WTC11 (cell line): ENCODE data around the gene CHAMP1. TPM values are rescaled to one million over a fixed set of nuclear protein-coding genes. Genes with fewer than 3 reads are reported as not detected.

Source experiments
- ATAC-seq: fragments of 200-7000 bp; cut with Tn5 transposase; 2 replicates; pipeline ENCODE4 v1.10.0; 2021; ENCODE audit warnings: mild to moderate bottlenecking, moderate library complexity
- CTCF ChIA-PET: fragments of 300-600 bp; sonication (Branson Sonifier 250); formaldehyde crosslinking; loops from one replicate; lab custom pipeline; 2021; ENCODE audit warnings: antibody characterized with exemption; lab: Charles Lee
- POLR2A ChIA-PET: fragments of 350-600 bp; sonication (Branson Sonifier 250); formaldehyde crosslinking; loops from one replicate; lab custom pipeline; 2021; ENCODE audit warnings: antibody characterized with exemption; lab: Charles Lee
- DNase-seq: peaks from one replicate; pipeline ENCODE4 v3.0.0; 2021; ENCODE audit warnings: low spot score
- H3K27ac Mint-ChIP-seq: 2 replicates; pipeline ENCODE4 v1.8.0; 2021; ENCODE audit warnings: mixed read lengths
- H3K27me3 Mint-ChIP-seq: 2 replicates; pipeline ENCODE4 v1.8.0; 2021; ENCODE audit warnings: low read depth, mild to moderate bottlenecking, moderate library complexity, mixed read lengths
- H3K36me3 Mint-ChIP-seq: 2 replicates; pipeline ENCODE4 v1.8.0; 2021; ENCODE audit warnings: mixed read lengths
- H3K4me1 Mint-ChIP-seq: 2 replicates; pipeline ENCODE4 v1.8.0; 2022; ENCODE audit warnings: mixed read lengths
- H3K4me3 Mint-ChIP-seq: 2 replicates; pipeline ENCODE4 v1.8.0; 2021; ENCODE audit warnings: mild to moderate bottlenecking, moderate library complexity, mixed read lengths
- H3K9me3 Mint-ChIP-seq: 2 replicates; pipeline ENCODE4 v1.8.0; 2021; ENCODE audit warnings: mixed read lengths
- AFF4 ChIP-seq: sonication (generic); formaldehyde crosslinking; IDR thresholded peaks from 2 replicates; pipeline ENCODE4 v1.8.1; 2023; ENCODE audit warnings: mild to moderate bottlenecking, missing genetic modification reagents, borderline replicate concordance
- ARID4B ChIP-seq: sonication (generic); formaldehyde crosslinking; IDR thresholded peaks from 2 replicates; pipeline ENCODE4 v1.8.0; 2023; ENCODE audit warnings: missing genetic modification reagents, mild to moderate bottlenecking, borderline replicate concordance
- ATF3 ChIP-seq: sonication (generic); formaldehyde crosslinking; conservative IDR thresholded peaks from 2 replicates; pipeline ENCODE4 v1.8.1; 2022; ENCODE audit warnings: mild to moderate bottlenecking, missing genetic modification reagents
- E2F4 ChIP-seq: sonication (generic); formaldehyde crosslinking; IDR thresholded peaks from 2 replicates; pipeline ENCODE4 v1.8.1; 2022; ENCODE audit warnings: low read depth, mild to moderate bottlenecking, moderate library complexity, missing genetic modification reagents, borderline replicate concordance
- E2F5 ChIP-seq: sonication (generic); formaldehyde crosslinking; IDR thresholded peaks from 2 replicates; pipeline ENCODE4 v1.8.1; 2022; ENCODE audit warnings: mild to moderate bottlenecking, moderate library complexity, missing genetic modification reagents
- GTF2I ChIP-seq: fragments of 250-450 bp; sonication (Bioruptor Pico); conservative IDR thresholded peaks from 2 replicates; pipeline ENCODE4 v1.4.0; 2021; ENCODE audit warnings: mild to moderate bottlenecking
- MYBL2 ChIP-seq: sonication (generic); formaldehyde crosslinking; IDR thresholded peaks from 2 replicates; pipeline ENCODE4 v1.8.1; 2023; ENCODE audit warnings: mild to moderate bottlenecking, moderate library complexity, missing genetic modification reagents
- PRDM15 ChIP-seq: sonication (generic); formaldehyde crosslinking; IDR thresholded peaks from 2 replicates; pipeline ENCODE4 v1.8.0; 2022; ENCODE audit warnings: missing genetic modification reagents
- PREB ChIP-seq: sonication (generic); formaldehyde crosslinking; IDR thresholded peaks from 2 replicates; pipeline ENCODE4 v1.8.1; 2022; ENCODE audit warnings: mild to moderate bottlenecking, missing genetic modification reagents, moderate library complexity, borderline replicate concordance
- TP53 ChIP-seq: sonication (generic); formaldehyde crosslinking; IDR thresholded peaks from 2 replicates; pipeline ENCODE4 v1.8.1; 2023; ENCODE audit warnings: mild to moderate bottlenecking, missing genetic modification reagents
- ZBTB43 ChIP-seq: sonication (generic); formaldehyde crosslinking; IDR thresholded peaks from 2 replicates; pipeline ENCODE4 v1.8.1; 2023; ENCODE audit warnings: mild to moderate bottlenecking, missing genetic modification reagents
- ZNF138 ChIP-seq: sonication (generic); formaldehyde crosslinking; conservative IDR thresholded peaks from 2 replicates; pipeline ENCODE4 v1.8.1; 2022; ENCODE audit warnings: mild to moderate bottlenecking, moderate library complexity, missing genetic modification reagents
- ZNF512 ChIP-seq: sonication (generic); formaldehyde crosslinking; IDR thresholded peaks from 2 replicates; pipeline ENCODE4 v1.8.1; 2022; ENCODE audit warnings: missing genetic modification reagents, borderline replicate concordance
- ZSCAN18 ChIP-seq: fragments of 250-450 bp; sonication (Bioruptor Pico); IDR thresholded peaks from 2 replicates; pipeline ENCODE4 v2.1.2; 2022; ENCODE audit warnings: mild to moderate bottlenecking, moderate library complexity
- total RNA-seq: library from RNA; stranded (reverse); gene quantifications from 3 replicates; pipeline ENCODE4 v1.2.3, GENCODE V29; 2021

The CHAMP1 gene
- total RNA-seq, 1 experiment from 2014 or later: 31.7 TPM

GRCh38 chr13:114324334-114324733 is 10.0 kb downstream of the CHAMP1 start:
- Mint-ChIP-seq H3K9me3 (no peaks in the 10 kb centered on the region), H3K4me3 (no peak overlapping the region), H3K27ac (no peak overlapping the region), H3K4me1 (peaks cover 8% of the 10 kb centered on the region), H3K36me3 (peaks cover 67% of the 10 kb centered on the region), H3K27me3 (no peaks in the 10 kb centered on the region)
- POLR2A ChIA-PET: no interaction called here
- DNase-seq: no peak
- CTCF ChIA-PET: no interaction called here
- no peak for ATAC-seq
- TF ChIP-seq ATF3 (no peak), ARID4B (CRISPR knock-in tag) (no peak), ZNF138 (CRISPR knock-in tag) (no peak), TP53 (CRISPR knock-in tag) (no peak), E2F4 (CRISPR knock-in tag) (no peak), ZBTB43 (CRISPR knock-in tag) (no peak), E2F5 (no peak), AFF4 (CRISPR knock-in tag) (no peak), PRDM15 (no peak), PREB (no peak), ZSCAN18 (CRISPR knock-in tag) (no peak), MYBL2 (CRISPR knock-in tag) (no peak), ZNF512 (CRISPR knock-in tag) (no peak), GTF2I (no peak)
